Ishikawa (cell line): ENCODE results near the gene NANS.

Experiments used
- CEBPB ChIP-seq: IDR thresholded peaks from 2 replicates; pipeline ENCODE4 v1.6.1; 2012
- CREB1 ChIP-seq: IDR thresholded peaks from 2 replicates; pipeline ENCODE4 v1.6.1; 2012; ENCODE audit warnings: low read depth
- EGR1 ChIP-seq: IDR thresholded peaks from 2 replicates; pipeline ENCODE4 v1.6.1; 2012
- EP300 ChIP-seq: IDR thresholded peaks from 2 replicates; pipeline ENCODE4 v1.6.1; 2012; ENCODE audit warnings: borderline replicate concordance
- FOXM1 ChIP-seq: IDR thresholded peaks from 2 replicates; pipeline ENCODE4 v1.6.1; 2012; ENCODE audit warnings: low read depth, borderline replicate concordance
- NFIC ChIP-seq: IDR thresholded peaks from 2 replicates; pipeline ENCODE4 v1.6.1; 2012
- RAD21 ChIP-seq: IDR thresholded peaks from 2 replicates; pipeline ENCODE4 v1.6.1; 2012; ENCODE audit warnings: low read depth
- TAF1 ChIP-seq: IDR thresholded peaks from 2 replicates; pipeline ENCODE4 v1.6.1; 2012; ENCODE audit warnings: low read depth, mild to moderate bottlenecking
- TCF12 ChIP-seq: IDR thresholded peaks from 2 replicates; pipeline ENCODE4 v1.6.1; 2012; ENCODE audit warnings: low read depth
- TEAD4 ChIP-seq: IDR thresholded peaks from 2 replicates; pipeline ENCODE4 v1.6.1; 2012
- YY1 ChIP-seq: IDR thresholded peaks from 2 replicates; pipeline ENCODE4 v1.6.1; 2012; ENCODE audit warnings: low read depth
- ZBTB7A ChIP-seq: IDR thresholded peaks from 2 replicates; pipeline ENCODE4 v1.6.1; 2012; ENCODE audit warnings: low read depth
- TF ChIP-seq, protein P1 (sequence below): IDR thresholded peaks from 2 replicates; pipeline ENCODE4 v1.6.1; 2012; ENCODE audit warnings: low read depth, mild to moderate bottlenecking
- TF ChIP-seq, protein P2 (sequence below): IDR thresholded peaks from 2 replicates; pipeline ENCODE4 v1.6.1; 2012
- TF ChIP-seq, protein P3 (sequence below): IDR thresholded peaks from 2 replicates; pipeline ENCODE4 v1.6.1; 2012

NANS gene

DNA sequence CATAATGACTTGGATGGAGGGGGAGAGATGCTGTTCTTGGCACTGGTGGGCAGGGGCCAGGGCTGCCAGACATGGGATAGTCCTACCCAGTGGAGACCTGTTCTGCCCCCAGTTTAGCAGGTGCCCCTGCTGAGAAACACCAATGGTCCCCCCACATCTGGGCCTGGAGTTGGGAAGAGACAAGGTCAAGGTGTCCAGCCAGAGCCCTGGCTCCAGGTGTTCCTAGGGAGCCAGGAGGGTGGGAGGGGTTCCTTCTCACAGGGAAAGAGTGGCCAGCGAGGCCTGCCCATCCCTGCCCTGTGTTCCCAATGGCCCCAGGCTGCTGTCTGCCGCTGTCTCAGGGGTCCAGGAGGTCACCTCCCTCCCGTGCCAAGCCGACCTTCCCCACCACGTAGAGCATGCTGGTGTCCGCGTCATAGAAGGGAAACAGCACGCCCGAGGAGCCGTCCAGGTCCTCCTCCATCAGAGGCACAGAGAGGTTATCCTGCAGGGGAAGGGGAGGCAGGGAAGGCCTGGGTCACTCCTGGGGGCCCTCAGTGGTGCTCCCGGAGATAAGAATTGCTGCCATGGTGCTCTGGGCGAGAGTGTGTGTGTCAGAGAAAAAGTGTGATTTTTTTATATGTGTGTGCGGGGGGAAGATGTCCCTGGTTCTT, 74.2 kb downstream of the NANS start:
- TF ChIP-seq, protein P1, sequence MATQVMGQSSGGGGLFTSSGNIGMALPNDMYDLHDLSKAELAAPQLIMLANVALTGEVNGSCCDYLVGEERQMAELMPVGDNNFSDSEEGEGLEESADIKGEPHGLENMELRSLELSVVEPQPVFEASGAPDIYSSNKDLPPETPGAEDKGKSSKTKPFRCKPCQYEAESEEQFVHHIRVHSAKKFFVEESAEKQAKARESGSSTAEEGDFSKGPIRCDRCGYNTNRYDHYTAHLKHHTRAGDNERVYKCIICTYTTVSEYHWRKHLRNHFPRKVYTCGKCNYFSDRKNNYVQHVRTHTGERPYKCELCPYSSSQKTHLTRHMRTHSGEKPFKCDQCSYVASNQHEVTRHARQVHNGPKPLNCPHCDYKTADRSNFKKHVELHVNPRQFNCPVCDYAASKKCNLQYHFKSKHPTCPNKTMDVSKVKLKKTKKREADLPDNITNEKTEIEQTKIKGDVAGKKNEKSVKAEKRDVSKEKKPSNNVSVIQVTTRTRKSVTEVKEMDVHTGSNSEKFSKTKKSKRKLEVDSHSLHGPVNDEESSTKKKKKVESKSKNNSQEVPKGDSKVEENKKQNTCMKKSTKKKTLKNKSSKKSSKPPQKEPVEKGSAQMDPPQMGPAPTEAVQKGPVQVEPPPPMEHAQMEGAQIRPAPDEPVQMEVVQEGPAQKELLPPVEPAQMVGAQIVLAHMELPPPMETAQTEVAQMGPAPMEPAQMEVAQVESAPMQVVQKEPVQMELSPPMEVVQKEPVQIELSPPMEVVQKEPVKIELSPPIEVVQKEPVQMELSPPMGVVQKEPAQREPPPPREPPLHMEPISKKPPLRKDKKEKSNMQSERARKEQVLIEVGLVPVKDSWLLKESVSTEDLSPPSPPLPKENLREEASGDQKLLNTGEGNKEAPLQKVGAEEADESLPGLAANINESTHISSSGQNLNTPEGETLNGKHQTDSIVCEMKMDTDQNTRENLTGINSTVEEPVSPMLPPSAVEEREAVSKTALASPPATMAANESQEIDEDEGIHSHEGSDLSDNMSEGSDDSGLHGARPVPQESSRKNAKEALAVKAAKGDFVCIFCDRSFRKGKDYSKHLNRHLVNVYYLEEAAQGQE, result no peak
- TF ChIP-seq, protein P2, sequence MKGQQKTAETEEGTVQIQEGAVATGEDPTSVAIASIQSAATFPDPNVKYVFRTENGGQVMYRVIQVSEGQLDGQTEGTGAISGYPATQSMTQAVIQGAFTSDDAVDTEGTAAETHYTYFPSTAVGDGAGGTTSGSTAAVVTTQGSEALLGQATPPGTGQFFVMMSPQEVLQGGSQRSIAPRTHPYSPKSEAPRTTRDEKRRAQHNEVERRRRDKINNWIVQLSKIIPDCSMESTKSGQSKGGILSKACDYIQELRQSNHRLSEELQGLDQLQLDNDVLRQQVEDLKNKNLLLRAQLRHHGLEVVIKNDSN, result no peak
- TF ChIP-seq TCF12 (no peak), CEBPB (no peak), NFIC (no peak), EGR1 (no peak), ZBTB7A (no peak)
- TF ChIP-seq, protein P3, sequence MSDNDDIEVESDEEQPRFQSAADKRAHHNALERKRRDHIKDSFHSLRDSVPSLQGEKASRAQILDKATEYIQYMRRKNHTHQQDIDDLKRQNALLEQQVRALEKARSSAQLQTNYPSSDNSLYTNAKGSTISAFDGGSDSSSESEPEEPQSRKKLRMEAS, result no peak

DNA sequence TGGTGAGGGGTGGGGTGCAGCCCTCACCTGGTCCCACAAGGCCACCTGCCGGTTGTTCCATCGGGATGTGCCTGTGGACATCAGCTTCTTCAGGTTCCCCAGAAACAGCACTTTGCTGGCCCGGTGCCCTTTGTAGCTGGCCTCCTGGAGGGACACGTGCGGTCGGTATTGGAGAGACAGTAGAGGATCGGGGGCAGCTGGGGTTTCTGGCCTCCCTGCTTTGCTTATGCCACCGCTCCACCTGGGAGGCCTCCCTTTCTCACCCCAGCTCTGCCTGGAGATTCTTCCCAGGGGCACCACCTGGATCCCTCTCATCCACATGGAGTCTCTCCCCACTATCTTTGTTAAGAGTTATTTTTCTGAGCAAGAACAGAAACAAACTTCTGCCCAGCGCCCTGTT, 75.6 kb downstream of the NANS start:
- TF ChIP-seq FOXM1 (no peak), TAF1 (no peak), TEAD4 (no peak), CEBPB (no peak), NFIC (no peak), CREB1 (no peak), ZBTB7A (no peak), EGR1 (no peak), RAD21 (no peak), EP300 (no peak), YY1 (no peak), TCF12 (no peak)
- TF ChIP-seq, protein P3, result no peak
- TF ChIP-seq, protein P2, result no peak
- TF ChIP-seq, protein P1, result no peak
